GM12873 (cell line): ENCODE data around the gene OR51B4.

Experiments used
- CTCF ChIP-seq: IDR thresholded peaks from 2 replicates; pipeline ENCODE4 v1.5.1; 2012; ENCODE audit warnings: low read depth, mild to moderate bottlenecking, moderate library complexity, low read length, control low read depth; ENCODE audit not compliant: insufficient read depth; ENCODE audit errors: missing control alignments

The OR51B4 gene

GRCh38 chr11:5276697-5277096, 25.0 kb downstream of the OR51B4 start:
- no peak for TF ChIP-seq CTCF

- TF ChIP-seq CTCF = no peak
These were observed 26.2 kb downstream of the OR51B4 start for GRCh38 chr11:5275369-5276110.

- no peak for TF ChIP-seq CTCF
These were observed 27.4 kb downstream of the OR51B4 start for GRCh38 chr11:5274395-5274794.

- TF ChIP-seq CTCF = no peak
These were observed 29.2 kb downstream of the OR51B4 start for GRCh38 chr11:5272395-5273017.

- no peak for TF ChIP-seq CTCF
These were observed 32.0 kb downstream of the OR51B4 start, which contains the start of gene HBE1 for GRCh38 chr11:5269715-5270147. Gene HBE1 (minus strand): TSS chr11:5269945. CDS start chr11:5269890, 55 bp downstream.

- no peak for TF ChIP-seq CTCF
These were observed 34.6 kb downstream of the OR51B4 start for GRCh38 chr11:5267033-5267563.

- no peak for TF ChIP-seq CTCF
These were observed 35.1 kb downstream of the OR51B4 start for GRCh38 chr11:5266609-5267008.
